AG08395 (cell line): ENCODE results near the gene NEDD9.

Experiments
- DNase-seq: peaks from one replicate; pipeline ENCODE4 v3.0.0; 2012; ENCODE audit warnings: mixed read lengths, low spot score

Gene NEDD9

GRCh38 chr6:11177271-11177670, 55.2 kb downstream of the NEDD9 start:
- DNase-seq: no peak

GRCh38 chr6:11174242-11174611, 58.2 kb downstream of the NEDD9 start:
- no peak for DNase-seq

- peak; percentile 21 for DNase-seq
These were observed 59.8 kb downstream of the NEDD9 start for GRCh38 chr6:11172501-11173327.

GRCh38 chr6:11171952-11172351, 60.5 kb downstream of the NEDD9 start:
- DNase-seq: no peak

GRCh38 chr6:11168091-11168635, 64.3 kb downstream of the NEDD9 start:
- no peak for DNase-seq

- no peak for DNase-seq
These were observed 65.5 kb downstream of the NEDD9 start for GRCh38 chr6:11166948-11167347.

- no peak for DNase-seq
These were observed 67.5 kb downstream of the NEDD9 start for GRCh38 chr6:11164717-11165646.

- DNase-seq: no peak
These were observed 68.5 kb downstream of the NEDD9 start for GRCh38 chr6:11163932-11164331.

GRCh38 chr6:11162262-11162661, 70.2 kb downstream of the NEDD9 start:
- DNase-seq: no peak

GRCh38 chr6:11161031-11161956, 71.2 kb downstream of the NEDD9 start:
- DNase-seq: peak; percentile 49

GRCh38 chr6:11160199-11160598, 72.3 kb downstream of the NEDD9 start:
- DNase-seq: no peak

GRCh38 chr6:11155589-11155988, 76.9 kb downstream of the NEDD9 start:
- DNase-seq: no peak

- DNase-seq: no peak
These were observed 79.0 kb downstream of the NEDD9 start for GRCh38 chr6:11153447-11153846.

- no peak for DNase-seq
These were observed 79.9 kb downstream of the NEDD9 start for GRCh38 chr6:11152581-11152980.

GRCh38 chr6:11151488-11151887, 81.0 kb downstream of the NEDD9 start:
- no peak for DNase-seq

GRCh38 chr6:11149551-11149950, 82.9 kb downstream of the NEDD9 start:
- DNase-seq: no peak

- no peak for DNase-seq
These were observed 86.2 kb downstream of the NEDD9 start for GRCh38 chr6:11146117-11146826.

GRCh38 chr6:11144393-11144851, 88.0 kb downstream of the NEDD9 start:
- DNase-seq: peak; percentile 81

- peak; percentile 89 for DNase-seq
These were observed 88.8 kb downstream of the NEDD9 start for GRCh38 chr6:11143394-11144371.
